ENCODE measurements around the gene NUDT16. TPM values are rescaled to one million over a fixed set of nuclear protein-coding genes. Genes with fewer than 3 reads are reported as not detected.

NUDT16 gene
- 5.8 and 6.6 TPM in 2 replicates for polyA plus RNA-seq (2013)

DNA sequence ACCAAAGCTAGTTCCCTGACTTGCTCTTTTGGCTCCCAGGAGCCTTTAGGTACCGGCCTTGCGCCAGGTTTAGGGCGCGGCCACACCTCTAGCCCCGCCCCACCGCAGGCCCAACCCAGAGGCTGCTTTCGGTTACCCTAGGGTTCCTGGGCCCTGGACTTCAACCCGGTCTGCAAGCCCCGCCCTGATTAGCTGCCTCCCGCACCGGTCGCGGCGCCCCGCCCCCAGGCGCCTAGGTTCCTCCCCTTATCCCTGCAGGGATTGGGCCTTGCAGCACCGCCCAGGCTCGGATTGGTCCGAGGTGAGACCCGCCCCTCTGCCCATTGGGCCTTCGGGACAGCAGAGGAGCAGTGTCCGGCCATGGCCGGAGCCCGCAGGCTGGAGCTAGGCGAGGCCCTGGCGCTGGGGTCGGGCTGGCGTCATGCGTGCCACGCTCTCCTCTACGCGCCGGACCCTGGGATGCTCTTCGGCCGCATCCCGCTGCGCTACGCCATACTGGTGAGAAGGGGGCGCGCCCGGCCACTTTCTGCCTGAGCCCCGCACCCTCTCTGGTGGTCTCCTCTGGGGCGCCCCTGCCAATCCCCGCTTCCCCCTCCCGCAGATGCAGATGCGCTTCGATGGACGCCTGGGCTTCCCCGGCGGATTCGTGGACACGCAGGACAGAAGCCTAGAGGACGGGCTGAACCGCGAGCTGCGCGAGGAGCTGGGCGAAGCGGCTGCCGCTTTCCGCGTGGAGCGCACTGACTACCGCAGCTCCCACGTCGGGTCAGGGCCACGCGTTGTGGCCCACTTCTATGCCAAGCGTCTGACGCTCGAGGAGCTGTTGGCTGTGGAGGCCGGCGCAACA lies at the start of gene NUDT16:
TSS of gene NUDT16 (plus strand) at position 330 of the 847 bp plus-strand sequence. CDS start at position 361, 31 bp downstream.
- H3K9me3 ChIP-seq (ENCODE audit: insufficient read depth, low read depth, low read length): no peaks in the 10 kb centered on the region
- peak within 1 kb of the TSS; percentile 86 for H4K12ac ChIP-seq (ENCODE audit: low read depth, low read length)
- H3K4ac ChIP-seq (ENCODE audit: low read depth, low read length): peak within 1 kb of the TSS; percentile 53
- peak within 1 kb of the TSS; percentile 31 for H2BK5ac ChIP-seq (ENCODE audit: low read depth, low read length, poor library complexity)
- no peak within 1 kb of the TSS for H3K23ac ChIP-seq (ENCODE audit: low read length)
- H4K91ac ChIP-seq (ENCODE audit: low read depth, low read length): peak within 1 kb of the TSS; percentile 75
- H3K4me1 ChIP-seq (ENCODE audit: control insufficient read depth in 1 of 2, insufficient read depth in 2 of 2, low read length in 2 of 2): peaks cover 4 to 8% of the 10 kb centered on the region in 2 experiments
- no peak within 1 kb of the TSS for H2AK5ac ChIP-seq (ENCODE audit: low read length)
- peak within 1 kb of the TSS; percentile 81 for H3K4me3 ChIP-seq (ENCODE audit: low read depth, low read length)
- H3K14ac ChIP-seq (ENCODE audit: low read length): peak within 1 kb of the TSS; percentile 91
- H3K79me2 ChIP-seq (ENCODE audit: control insufficient read depth, insufficient read depth, low read length, poor library complexity): peaks cover 5% of the 10 kb centered on the region
- H2AFZ ChIP-seq (ENCODE audit: insufficient read depth, low read length, poor library complexity): peak within 1 kb of the TSS; percentile 85
- H2BK120ac ChIP-seq (ENCODE audit: insufficient read depth, low read length, poor library complexity): peak within 1 kb of the TSS; percentile 26
- H4K8ac ChIP-seq (ENCODE audit: low read depth, low read length): peak within 1 kb of the TSS; percentile 97
- H3K27ac ChIP-seq (ENCODE audit: low read depth, low read length): no peak within 1 kb of the TSS
- peak within 1 kb of the TSS; percentile 78 for H3K9ac ChIP-seq (ENCODE audit: low read length)
- H3K79me1 ChIP-seq (ENCODE audit: low read length): peaks cover 6% of the 10 kb centered on the region
- H3K18ac ChIP-seq (ENCODE audit: low read length): peak within 1 kb of the TSS; percentile 26
- DNase-seq: peak; percentile 99 to 100
- no peaks in the 10 kb centered on the region for H3K27me3 ChIP-seq (ENCODE audit: insufficient read depth, low read length)
- no CpG with 5 or more reads among the region's 73 CpGs for WGBS (ENCODE audit: extremely low coverage, insufficient coverage, insufficient read length)
- peaks cover 4 to 9% of the 10 kb centered on the region in 2 experiments for H3K36me3 ChIP-seq (ENCODE audit: control insufficient read depth in 1 of 2, insufficient read depth in 2 of 2, low read length in 2 of 2)
- no peak within 1 kb of the TSS for H2BK12ac ChIP-seq (ENCODE audit: low read length)
- H3K4me2 ChIP-seq (ENCODE audit: low read length): peak within 1 kb of the TSS; percentile 72

DNA sequence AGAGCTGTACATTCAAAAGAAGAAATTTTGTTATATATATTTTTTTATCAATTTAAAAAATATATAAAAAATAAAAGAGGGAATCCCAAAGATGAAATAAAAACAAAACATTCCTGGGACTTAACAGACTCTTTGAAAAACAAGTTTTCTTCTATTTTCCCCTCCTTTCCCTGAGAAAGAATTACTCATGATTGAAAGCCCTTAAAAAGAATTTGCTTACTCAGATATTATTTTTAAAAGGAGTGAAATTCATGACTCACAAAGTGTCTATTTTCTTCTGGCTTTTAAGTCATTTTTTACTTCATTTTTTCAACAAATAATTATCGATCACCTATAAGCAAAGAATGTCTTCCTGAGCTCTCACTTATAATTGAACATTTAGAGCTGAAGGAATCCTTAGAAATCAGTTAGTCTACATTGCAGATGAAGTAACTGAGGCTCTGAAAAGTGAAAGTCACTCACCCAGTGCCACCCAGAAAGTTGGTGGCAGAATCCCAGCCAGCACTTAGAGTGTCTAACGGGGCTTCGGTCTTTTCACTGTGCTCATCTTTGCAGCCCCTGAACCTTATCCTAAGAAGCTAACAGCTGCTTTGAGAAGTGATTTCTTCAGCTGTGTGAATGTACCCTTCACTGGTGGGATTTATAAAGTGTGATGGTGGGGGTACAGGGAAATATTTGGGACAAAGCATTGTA lies 42.5 kb upstream of the NUDT16 start:
- Histone ChIP-seq H2BK120ac (ENCODE audit: insufficient read depth, low read length, poor library complexity) (no peak overlapping the region), H3K4me3 (ENCODE audit: low read depth, low read length) (no peak overlapping the region), H3K14ac (ENCODE audit: low read length) (no peak overlapping the region), H3K79me2 (ENCODE audit: control insufficient read depth, insufficient read depth, low read length, poor library complexity) (no peaks in the 10 kb centered on the region), H4K8ac (ENCODE audit: low read depth, low read length) (no peak overlapping the region), H3K4ac (ENCODE audit: low read depth, low read length) (no peak overlapping the region), H2AFZ (ENCODE audit: insufficient read depth, low read length, poor library complexity) (no peak overlapping the region), H3K36me3 (ENCODE audit: control insufficient read depth in 1 of 2, insufficient read depth in 2 of 2, low read length in 2 of 2) (no peaks in the 10 kb centered on the region), H3K23ac (ENCODE audit: low read length) (no peak overlapping the region), H3K9me3 (ENCODE audit: insufficient read depth, low read depth, low read length) (peaks cover 2% of the 10 kb centered on the region), H3K18ac (ENCODE audit: low read length) (no peak overlapping the region), H3K79me1 (ENCODE audit: low read length) (no peaks in the 10 kb centered on the region), H3K9ac (ENCODE audit: low read length) (no peak overlapping the region), H2BK5ac (ENCODE audit: low read depth, low read length, poor library complexity) (no peak overlapping the region), H4K12ac (ENCODE audit: low read depth, low read length) (no peak overlapping the region), H3K27ac (ENCODE audit: low read depth, low read length) (no peak overlapping the region), H3K4me2 (ENCODE audit: low read length) (no peak overlapping the region), H2BK12ac (ENCODE audit: low read length) (no peak overlapping the region), H3K4me1 (ENCODE audit: control insufficient read depth in 1 of 2, insufficient read depth in 2 of 2, low read length in 2 of 2) (no peaks in the 10 kb centered on the region), H4K91ac (ENCODE audit: low read depth, low read length) (no peak overlapping the region), H2AK5ac (ENCODE audit: low read length) (no peak overlapping the region), H3K27me3 (ENCODE audit: insufficient read depth, low read length) (no peaks in the 10 kb centered on the region)
- no peak for DNase-seq
- no CpG with 5 or more reads among the region's 3 CpGs for WGBS (ENCODE audit: extremely low coverage, insufficient coverage, insufficient read length)

DNA sequence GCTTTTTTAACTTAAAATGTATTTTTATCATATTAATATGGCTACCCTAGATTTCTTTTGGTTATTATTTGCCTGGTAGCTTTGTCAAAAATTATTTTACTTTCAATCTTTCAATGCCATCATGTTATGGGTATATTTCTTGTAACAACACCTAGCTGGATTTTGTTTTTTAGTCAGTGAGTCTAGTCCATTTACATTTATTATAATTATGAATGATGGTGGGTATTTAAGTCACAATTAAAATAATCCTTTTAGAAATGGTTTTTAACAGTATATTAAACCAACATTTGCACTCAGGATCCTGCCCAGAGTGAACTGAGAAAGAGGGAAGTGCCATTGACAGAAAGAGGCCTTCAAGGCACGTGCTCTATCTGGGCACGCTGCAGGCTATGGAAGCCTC lies 39.8 kb upstream of the NUDT16 start:
- Histone ChIP-seq H3K9ac (ENCODE audit: low read length) (no peak overlapping the region), H3K27ac (ENCODE audit: low read depth, low read length) (no peak overlapping the region), H4K91ac (ENCODE audit: low read depth, low read length) (no peak overlapping the region), H4K8ac (ENCODE audit: low read depth, low read length) (no peak overlapping the region), H3K79me2 (ENCODE audit: control insufficient read depth, insufficient read depth, low read length, poor library complexity) (no peaks in the 10 kb centered on the region), H3K4ac (ENCODE audit: low read depth, low read length) (no peak overlapping the region), H2AFZ (ENCODE audit: insufficient read depth, low read length, poor library complexity) (no peak overlapping the region), H2BK5ac (ENCODE audit: low read depth, low read length, poor library complexity) (no peak overlapping the region), H3K14ac (ENCODE audit: low read length) (no peak overlapping the region), H2AK5ac (ENCODE audit: low read length) (no peak overlapping the region), H3K9me3 (ENCODE audit: insufficient read depth, low read depth, low read length) (peaks cover 2% of the 10 kb centered on the region), H3K4me1 (ENCODE audit: control insufficient read depth in 1 of 2, insufficient read depth in 2 of 2, low read length in 2 of 2) (no peaks in the 10 kb centered on the region), H3K4me2 (ENCODE audit: low read length) (no peak overlapping the region), H3K36me3 (ENCODE audit: control insufficient read depth in 1 of 2, insufficient read depth in 2 of 2, low read length in 2 of 2) (no peaks in the 10 kb centered on the region), H3K4me3 (ENCODE audit: low read depth, low read length) (no peak overlapping the region), H3K23ac (ENCODE audit: low read length) (no peak overlapping the region), H3K27me3 (ENCODE audit: insufficient read depth, low read length) (no peaks in the 10 kb centered on the region), H2BK120ac (ENCODE audit: insufficient read depth, low read length, poor library complexity) (no peak overlapping the region), H2BK12ac (ENCODE audit: low read length) (no peak overlapping the region), H4K12ac (ENCODE audit: low read depth, low read length) (no peak overlapping the region), H3K18ac (ENCODE audit: low read length) (no peak overlapping the region), H3K79me1 (ENCODE audit: low read length) (no peaks in the 10 kb centered on the region)
- WGBS (ENCODE audit: extremely low coverage, insufficient coverage, insufficient read length): no CpG with 5 or more reads among the region's 2 CpGs
- DNase-seq: no peak

DNA sequence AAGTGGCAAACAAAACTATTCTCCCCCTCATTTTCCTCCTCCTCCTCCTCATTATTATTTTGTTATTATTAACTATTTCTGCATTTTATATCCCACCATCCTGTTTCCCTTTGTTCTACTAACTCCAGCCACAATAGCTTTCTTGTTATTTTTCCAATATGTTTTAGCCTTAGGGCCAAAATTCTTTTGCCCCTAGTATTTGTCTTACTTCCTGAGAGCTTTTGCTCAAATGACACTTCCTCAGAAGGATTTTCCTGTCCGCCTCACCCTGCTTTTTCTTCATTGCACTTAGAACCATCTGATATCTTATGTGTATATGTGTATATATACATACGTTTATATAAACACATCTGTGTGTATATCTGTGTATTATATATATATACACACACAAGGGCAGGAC lies 32.7 kb upstream of the NUDT16 start:
- Histone ChIP-seq H3K79me1 (ENCODE audit: low read length) (peaks cover 2% of the 10 kb centered on the region), H3K18ac (ENCODE audit: low read length) (no peak overlapping the region), H3K4ac (ENCODE audit: low read depth, low read length) (no peak overlapping the region), H2BK120ac (ENCODE audit: insufficient read depth, low read length, poor library complexity) (no peak overlapping the region), H4K91ac (ENCODE audit: low read depth, low read length) (no peak overlapping the region), H3K14ac (ENCODE audit: low read length) (no peak overlapping the region), H3K36me3 (ENCODE audit: control insufficient read depth in 1 of 2, insufficient read depth in 2 of 2, low read length in 2 of 2) (no peaks in the 10 kb centered on the region), H3K4me1 (ENCODE audit: control insufficient read depth in 1 of 2, insufficient read depth in 2 of 2, low read length in 2 of 2) (peaks cover 4 to 5% of the 10 kb centered on the region in 2 experiments), H3K9me3 (ENCODE audit: insufficient read depth, low read depth, low read length) (no peaks in the 10 kb centered on the region), H4K12ac (ENCODE audit: low read depth, low read length) (no peak overlapping the region), H3K9ac (ENCODE audit: low read length) (no peak overlapping the region), H3K4me3 (ENCODE audit: low read depth, low read length) (no peak overlapping the region), H3K4me2 (ENCODE audit: low read length) (no peak overlapping the region), H2BK12ac (ENCODE audit: low read length) (no peak overlapping the region), H2AFZ (ENCODE audit: insufficient read depth, low read length, poor library complexity) (no peak overlapping the region), H2BK5ac (ENCODE audit: low read depth, low read length, poor library complexity) (no peak overlapping the region), H3K27ac (ENCODE audit: low read depth, low read length) (no peak overlapping the region), H3K27me3 (ENCODE audit: insufficient read depth, low read length) (no peaks in the 10 kb centered on the region), H3K79me2 (ENCODE audit: control insufficient read depth, insufficient read depth, low read length, poor library complexity) (no peaks in the 10 kb centered on the region), H4K8ac (ENCODE audit: low read depth, low read length) (no peak overlapping the region), H3K23ac (ENCODE audit: low read length) (no peak overlapping the region), H2AK5ac (ENCODE audit: low read length) (no peak overlapping the region)
- WGBS (ENCODE audit: extremely low coverage, insufficient coverage, insufficient read length): no CpG with 5 or more reads among the region's 2 CpGs
- DNase-seq: no peak

Data from trophoblast cell (in vitro differentiated cells and primary cell).